GM18526 (cell line): ENCODE data around the gene MID2.

Source experiments
- POLR2A ChIP-seq: IDR thresholded peaks from 3 replicates; pipeline ENCODE4 v1.6.1; 2011; ENCODE audit not compliant: insufficient read length; ENCODE audit errors: extremely low read depth

Gene MID2

DNA sequence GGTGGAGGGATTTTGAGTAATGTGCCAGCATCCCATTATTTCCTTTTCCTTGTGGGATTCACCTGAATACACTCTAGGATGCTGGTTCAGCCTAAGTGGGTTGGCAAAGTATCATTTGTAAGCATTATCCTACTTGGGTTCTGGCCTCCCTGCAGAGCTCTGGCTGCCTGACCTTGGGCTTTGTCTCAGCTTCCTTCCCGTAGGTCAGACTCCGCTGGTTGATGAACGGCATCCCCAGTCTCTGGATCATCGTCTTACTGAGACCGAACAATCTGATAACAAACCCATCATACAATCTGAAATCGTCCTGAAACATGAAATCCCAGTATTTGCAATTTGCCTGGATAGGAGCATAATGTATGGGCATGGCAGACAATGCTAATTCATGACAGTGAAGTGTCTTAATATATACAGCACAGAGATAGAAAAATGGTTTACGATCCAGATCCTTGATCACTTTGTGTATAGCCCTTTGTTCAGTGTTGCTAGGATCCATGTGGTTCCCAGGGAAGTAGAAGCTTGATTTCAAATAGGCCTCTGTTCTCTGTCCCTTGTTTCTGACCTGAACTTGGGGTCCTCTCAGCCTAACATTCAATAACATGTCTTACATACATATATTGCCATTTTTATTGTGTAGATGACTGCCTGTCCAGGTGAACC lies 5.5 kb downstream of the MID2 start:
- TF ChIP-seq POLR2A = no peak

DNA sequence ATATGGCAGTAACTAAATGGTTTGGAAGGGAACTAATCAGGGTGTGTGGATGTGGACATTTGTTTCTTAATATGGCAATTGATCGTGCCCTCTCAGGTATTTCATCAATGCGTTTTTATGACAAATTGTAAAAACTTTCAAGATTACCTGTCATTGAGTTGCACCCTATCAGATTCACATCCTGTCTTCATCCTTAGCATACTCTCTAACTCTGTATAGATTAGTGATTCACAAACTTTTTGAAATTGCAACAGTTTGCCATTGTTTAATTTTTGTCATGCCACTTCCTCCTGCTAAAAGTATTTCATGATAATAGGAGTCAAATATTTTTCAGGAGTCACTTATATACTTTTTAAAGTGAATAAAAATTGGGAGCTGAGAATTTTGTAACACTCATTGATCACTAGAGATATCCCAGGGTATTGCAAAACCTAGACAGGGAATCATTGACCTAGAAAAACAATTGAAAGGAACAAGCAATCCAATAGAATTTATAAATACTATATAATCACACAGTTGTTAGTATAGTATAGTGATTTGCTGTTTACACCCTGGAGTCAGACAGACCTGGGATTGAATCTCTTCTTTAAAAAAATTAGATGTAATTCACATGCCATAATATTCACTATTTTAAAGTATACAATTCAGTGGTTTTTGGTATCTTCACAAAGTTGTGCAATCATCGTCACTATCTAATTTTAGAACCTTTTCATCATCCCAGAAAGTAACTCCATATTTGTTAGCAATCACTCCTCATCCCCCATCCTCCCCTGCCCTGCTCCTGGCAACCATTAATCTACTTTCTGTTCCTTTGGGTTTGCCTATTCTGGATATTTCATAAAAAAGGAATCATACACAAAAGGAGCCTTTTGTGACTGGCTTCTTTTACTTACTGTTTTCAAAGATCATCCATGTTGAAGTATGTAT lies 8.9 kb downstream of the MID2 start:
- TF ChIP-seq POLR2A = no peak

DNA sequence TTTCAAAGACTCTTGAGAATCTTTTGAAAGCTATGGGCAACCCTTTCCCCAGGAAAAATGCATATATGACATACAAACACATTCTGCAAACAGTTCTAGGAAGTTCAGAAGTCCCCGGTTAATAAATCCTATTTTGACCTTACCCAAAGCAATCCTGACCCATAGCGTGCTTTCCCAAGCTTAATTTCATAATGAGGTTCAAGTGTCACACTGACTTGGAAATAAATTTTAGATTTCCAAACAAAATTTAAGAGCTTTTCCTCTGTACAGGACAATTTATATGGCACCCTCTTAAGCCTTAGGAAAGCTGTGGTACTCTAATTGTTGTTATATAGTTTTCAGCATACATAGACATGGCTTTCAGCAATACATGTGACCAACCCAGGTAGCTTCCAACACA lies 11.3 kb downstream of the MID2 start:
- no peak for TF ChIP-seq POLR2A

DNA sequence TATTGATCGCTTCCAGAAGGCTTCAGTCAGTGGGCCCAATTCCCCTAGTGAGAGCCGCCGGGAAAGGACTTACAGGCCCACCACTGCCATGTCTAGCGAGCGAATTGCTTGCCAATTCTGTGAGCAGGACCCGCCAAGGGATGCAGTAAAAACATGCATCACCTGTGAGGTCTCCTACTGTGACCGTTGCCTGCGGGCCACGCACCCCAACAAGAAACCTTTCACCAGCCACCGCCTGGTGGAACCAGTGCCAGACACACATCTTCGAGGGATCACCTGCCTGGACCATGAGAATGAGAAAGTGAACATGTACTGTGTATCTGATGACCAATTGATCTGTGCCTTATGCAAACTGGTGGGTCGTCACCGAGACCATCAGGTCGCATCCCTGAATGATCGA lies 15.3 kb downstream of the MID2 start:
- TF ChIP-seq POLR2A = no peak

DNA sequence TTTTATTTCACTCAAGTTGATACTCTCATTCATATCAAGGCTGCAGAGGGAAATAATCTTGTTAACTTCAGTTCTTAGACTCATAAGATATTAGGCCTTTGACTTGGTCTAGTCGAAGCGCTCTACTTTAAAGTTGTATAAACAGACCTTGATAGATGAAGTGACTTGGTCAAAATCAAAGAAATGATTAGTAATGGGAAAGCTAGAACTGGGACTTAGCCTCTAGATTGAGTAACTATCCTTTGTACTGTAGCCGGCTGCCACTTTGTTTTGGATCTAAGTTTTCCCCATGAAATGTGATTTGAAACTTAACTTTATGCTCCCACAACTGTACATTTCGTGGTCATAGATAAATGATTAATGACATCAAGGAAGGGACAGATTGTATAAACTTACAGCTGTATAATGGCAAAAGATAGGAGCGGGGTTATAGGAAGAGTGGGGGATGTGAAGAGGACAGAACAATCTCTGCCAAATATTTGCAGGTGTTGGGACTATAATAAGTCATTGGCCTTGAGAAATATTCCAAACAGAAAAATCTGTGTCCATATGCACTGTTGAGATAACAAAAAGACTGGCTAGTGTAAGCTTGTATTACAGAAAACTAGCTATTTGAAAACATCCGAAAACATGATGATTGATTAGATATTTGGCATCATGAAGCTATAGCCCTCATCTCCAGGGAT lies 17.2 kb downstream of the MID2 start:
- no peak for TF ChIP-seq POLR2A

DNA sequence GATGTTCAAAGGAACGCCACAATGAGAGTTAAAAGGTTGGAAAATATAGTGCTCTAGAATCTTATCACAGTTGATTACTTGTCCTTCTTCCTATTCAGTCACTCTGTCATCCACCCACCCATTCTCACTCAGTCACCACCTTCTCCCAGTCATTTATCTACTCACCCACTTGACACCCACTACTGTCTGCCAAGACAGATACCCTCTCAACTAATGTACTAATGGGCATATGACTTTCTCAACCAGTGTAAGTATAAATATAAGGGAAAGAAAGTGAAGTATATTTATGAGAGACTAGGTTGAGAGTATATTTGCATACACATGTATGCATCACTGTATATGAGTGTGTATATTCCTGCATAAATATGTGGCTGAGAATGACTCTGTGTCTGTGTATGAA lies 20.0 kb downstream of the MID2 start:
- TF ChIP-seq POLR2A = no peak

DNA sequence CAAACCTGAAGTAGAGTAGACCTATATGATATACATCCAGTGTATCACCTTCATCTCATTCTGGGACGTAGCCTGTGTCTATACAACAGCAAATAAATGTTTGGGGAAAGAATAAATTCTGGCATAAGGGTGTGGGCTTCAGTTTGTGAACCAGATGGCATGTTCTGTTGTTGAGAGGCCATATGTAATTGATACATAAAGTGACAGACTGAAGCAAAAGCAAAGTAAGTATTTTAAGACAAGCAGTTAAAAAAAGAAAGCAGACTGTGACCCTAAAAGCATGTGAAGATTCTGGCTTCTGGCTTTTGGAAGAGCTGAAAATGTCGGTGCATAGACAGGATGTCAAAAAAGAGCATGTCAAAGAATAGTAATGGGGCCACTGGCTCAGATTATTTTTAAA lies 22.9 kb downstream of the MID2 start:
- no peak for TF ChIP-seq POLR2A

DNA sequence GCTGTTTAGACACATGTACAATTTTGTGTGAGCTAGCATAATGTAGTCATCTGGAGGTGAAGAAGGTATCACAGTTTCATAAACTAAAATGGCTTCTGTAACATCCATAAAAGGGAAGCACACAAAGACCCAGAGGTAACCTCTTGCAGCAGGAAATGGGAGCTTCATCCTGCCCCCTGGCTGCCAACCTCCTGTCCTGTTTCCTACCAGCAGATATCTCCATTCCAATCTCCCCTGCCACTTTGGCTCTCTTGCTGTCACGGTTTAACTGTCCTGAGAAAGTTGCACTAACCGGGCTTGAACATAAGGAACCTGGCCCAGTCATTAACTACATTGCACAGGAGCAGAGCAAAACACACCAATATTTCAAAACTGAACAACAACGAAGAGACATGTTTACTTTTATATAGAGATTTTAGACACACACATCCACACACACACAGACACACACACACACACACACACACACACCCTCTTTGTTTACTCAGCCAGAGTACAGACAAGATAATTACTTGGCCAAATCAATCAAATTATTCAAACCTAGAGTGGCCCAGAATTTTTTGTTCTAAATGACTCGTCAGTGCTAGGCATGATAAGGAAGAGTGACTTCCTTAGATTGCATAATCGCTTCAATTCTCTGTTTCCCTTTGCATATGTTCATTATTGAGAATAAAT lies 24.2 kb downstream of the MID2 start:
- TF ChIP-seq POLR2A = no peak

DNA sequence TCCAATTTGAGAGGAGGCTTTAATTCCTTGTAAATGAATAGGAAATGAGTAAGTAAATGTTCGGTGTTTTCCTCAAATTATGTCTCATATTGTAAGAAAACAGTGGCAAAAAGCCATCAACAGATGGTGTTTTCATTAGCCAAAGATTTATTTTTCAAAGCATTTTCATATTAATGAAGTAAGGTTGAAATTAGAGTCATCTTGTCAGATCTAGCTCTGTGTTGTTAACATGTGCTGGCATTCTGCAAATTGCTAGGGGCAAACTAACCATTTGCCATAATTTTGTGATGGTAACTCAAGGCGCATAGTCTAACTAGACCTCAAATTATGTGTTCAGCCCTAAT lies 24.7 kb downstream of the MID2 start:
- no peak for TF ChIP-seq POLR2A

DNA sequence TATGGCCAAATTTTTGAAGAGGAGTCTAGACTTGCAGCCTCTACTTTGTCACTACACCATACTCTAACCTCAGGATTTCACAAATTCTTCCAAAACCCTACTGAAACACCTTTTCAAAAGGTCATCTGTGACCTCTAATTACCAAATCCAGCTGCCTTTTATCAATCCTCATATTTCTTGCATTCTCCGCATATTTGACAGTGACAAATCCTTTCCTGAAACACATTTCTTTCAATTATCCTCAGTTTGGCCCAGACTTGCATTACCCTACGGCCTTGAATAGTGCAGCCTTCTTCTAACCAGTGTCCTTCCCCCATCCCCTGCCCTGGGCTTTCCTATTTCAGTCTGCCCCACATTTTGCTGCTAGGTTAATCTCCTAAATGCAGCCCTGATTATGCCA lies 25.5 kb downstream of the MID2 start:
- no peak for TF ChIP-seq POLR2A

DNA sequence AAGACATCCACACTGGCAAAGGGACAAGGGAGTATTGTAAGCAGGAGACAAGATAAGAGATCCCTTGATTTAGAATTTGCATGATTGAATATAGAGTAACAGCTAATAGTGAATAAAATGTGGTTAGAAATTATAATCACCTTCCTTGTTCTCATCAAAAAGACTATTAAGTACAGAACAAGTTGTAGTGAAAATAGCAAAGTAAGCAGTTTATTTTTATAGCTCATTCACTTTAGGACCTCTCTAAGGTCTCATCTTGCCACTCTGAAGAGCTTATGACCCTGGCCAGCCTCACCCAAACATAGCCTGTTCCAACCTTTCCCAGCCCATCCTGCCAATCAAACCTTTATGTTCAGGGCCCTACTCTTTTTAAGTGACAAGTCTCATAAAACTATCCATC lies 30.6 kb downstream of the MID2 start:
- no peak for TF ChIP-seq POLR2A

DNA sequence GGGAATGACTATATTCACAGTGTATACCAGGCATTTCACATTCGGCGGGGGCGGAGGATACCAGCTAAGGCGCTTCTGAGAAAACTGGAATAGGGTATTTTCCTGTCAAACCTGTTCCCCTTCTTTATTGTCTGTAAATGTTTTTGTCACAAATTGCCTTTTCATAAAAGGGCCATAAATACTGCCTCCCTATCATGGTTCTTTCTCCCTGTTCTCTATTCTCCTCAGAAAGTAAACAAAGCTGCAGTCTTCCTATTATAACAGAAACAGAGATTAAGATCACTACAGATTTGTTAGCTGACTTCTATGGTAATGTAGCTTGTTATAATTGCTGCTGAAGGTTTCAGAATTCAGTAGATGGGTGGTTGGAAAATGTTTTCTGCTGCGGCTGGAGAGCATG lies 32.2 kb downstream of the MID2 start:
- no peak for TF ChIP-seq POLR2A

DNA sequence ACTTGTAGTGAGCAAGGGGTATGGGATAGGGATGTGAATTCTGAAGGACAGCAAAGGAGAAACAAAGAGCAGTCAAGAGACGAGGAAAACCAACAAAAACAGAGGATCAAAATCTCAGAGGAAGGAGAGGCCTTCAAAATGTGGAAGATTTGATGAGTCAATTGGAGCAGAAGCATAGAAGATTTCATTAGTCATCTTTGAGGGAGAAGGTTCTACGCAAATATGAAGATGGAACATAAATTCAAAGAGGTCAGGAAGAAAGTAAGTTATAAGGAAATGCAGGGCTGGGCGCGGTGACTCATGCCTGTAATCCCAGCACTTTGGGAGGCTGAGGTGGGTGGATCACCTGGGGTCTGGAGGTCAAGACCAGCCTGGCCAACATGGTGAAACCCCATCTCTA lies 35.4 kb downstream of the MID2 start:
- TF ChIP-seq POLR2A = no peak

DNA sequence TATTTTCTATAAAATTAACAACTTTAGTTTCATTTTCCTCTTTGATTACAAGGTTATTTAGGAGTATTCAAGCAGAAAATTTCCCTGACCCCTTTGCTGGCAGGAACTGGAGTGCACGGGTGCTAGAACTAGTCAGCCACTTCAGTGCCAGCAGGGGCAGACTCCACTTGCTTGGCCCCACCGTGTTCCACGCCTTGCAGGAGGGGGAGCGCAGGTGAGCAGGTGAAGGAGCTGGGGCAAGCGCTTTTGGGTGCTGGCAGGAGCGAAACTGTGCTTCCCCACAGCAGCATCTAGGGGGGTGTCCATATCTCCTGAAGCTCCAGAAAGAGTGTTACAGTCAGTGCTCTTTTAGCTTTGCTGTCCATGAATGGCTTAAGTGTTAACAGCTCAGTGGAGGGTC lies 45.5 kb downstream of the MID2 start:
- no peak for TF ChIP-seq POLR2A

DNA sequence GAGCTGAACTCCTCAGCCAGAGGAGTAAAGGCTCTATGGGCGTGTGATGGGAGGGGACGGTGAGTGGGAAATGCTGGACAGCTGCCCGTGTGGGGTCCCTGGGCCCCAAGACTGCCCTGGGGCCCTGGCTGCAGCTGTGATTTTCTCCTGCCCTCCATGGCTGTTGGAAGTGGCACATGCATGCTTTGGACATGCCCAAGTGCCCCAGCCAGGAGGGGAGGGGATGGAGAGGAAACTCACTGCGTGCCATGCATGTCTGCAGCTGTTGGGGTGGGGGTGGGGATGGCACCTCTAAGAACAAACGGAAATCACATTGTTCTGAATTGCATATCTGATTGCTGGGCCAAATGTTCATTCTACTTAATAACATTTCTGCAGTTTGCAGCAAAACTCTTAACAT lies 52.4 kb downstream of the MID2 start:
- TF ChIP-seq POLR2A = no peak
